HCT116 (cell line): ENCODE results near the gene PTPRZ1. TPM values are rescaled to one million over a fixed set of nuclear protein-coding genes. Genes with fewer than 3 reads are reported as not detected.

Experiments
- ATAC-seq: fragments of 200-7000 bp; cut with Tn5 transposase; 2 replicates; pipeline ENCODE4 v1.9.1; 2020; ENCODE audit warnings: mild to moderate bottlenecking, moderate library complexity
- BruUV-seq: library from RNA; stranded (reverse); fragments of 400-500 nt; replicated peaks from 2 replicates; lab custom pipeline; 2021; lab: Mats Ljungman, UMichigan
- CTCF ChIA-PET: fragments of 300-600 bp; sonication (Branson Sonifier 250); formaldehyde crosslinking; loops from one replicate; lab custom pipeline; 2021; ENCODE audit warnings: antibody characterized with exemption; lab: Charles Lee
- POLR2A ChIA-PET: fragments of 300-600, 350-600 bp; sonication (Branson Sonifier 250); formaldehyde crosslinking; loops from one replicate; lab custom pipeline; 2021; ENCODE audit warnings: antibody characterized with exemption; lab: Charles Lee
- RAD21 ChIA-PET, 2 experiments: fragments of 300-600 bp; sonication (Branson Sonifier 250); formaldehyde crosslinking; loops; one replicate each; lab custom pipeline; 2023; ENCODE audit warnings: low total read pairs in 2 of 2; ENCODE audit not compliant: uncharacterized antibody in 2 of 2, unreplicated experiment in 2 of 2, low non-redundant PET in 1 of 2; lab: Charles Lee
- DNase-seq: peaks from one replicate; pipeline ENCODE4 v3.0.0-alpha.2; 2010; ENCODE audit warnings: low read depth, low spot score
- H2AFZ ChIP-seq: fragments of 200-600 bp; shearing (Covaris generic), sonication (generic); 2 replicates; pipeline ENCODE4 v1.6.1; 2017; ENCODE audit warnings: low read depth, mixed run types, mixed read lengths, antibody characterized with exemption, low read length; ENCODE audit not compliant: poor library complexity, severe bottlenecking
- H3K27ac ChIP-seq: 2 replicates; pipeline ENCODE4 v1.5.1; 2012; ENCODE audit warnings: low read depth, low read length
- H3K27me3 ChIP-seq: fragments of 200-600 bp; sonication (generic); 2 replicates; pipeline ENCODE4 v1.6.1; 2016; ENCODE audit warnings: mixed run types, low read length, mixed read lengths; ENCODE audit not compliant: insufficient read depth
- H3K36me3 ChIP-seq, 2 experiments: fragments of 200-500 bp in 1 of 2; fragments of 200-600 bp in 1 of 2; sonication (Bioruptor generic) in 1 of 2; sonication (generic) in 1 of 2; 2 replicates each; pipeline versions ENCODE4 v1.5.1 to v1.6.1; 2014 to 2016; ENCODE audit warnings: low read length in 2 of 2, inconsistent platforms in 1 of 2, mixed read lengths in 1 of 2, mixed run types in 1 of 2; ENCODE audit not compliant: insufficient read depth in 2 of 2, control insufficient read depth in 1 of 2
- H3K4me1 ChIP-seq, 2 experiments: fragments of 200-600 bp in 1 of 2; sonication (generic) in 1 of 2; 2 replicates each; pipeline versions ENCODE4 v1.5.1 to v1.6.1; 2012 to 2017; ENCODE audit warnings: low read length in 2 of 2, inconsistent platforms in 1 of 2, mild to moderate bottlenecking in 1 of 2, mixed read lengths in 1 of 2, mixed run types in 1 of 2, moderate library complexity in 1 of 2; ENCODE audit not compliant: insufficient read depth in 2 of 2, control insufficient read depth in 1 of 2
- H3K4me2 ChIP-seq: fragments of 200-600 bp; sonication (generic); 2 replicates; pipeline ENCODE4 v1.6.1; 2017; ENCODE audit warnings: mixed run types, low read length, mixed read lengths
- H3K4me3 ChIP-seq, 2 experiments: fragments of 200-600 bp in 1 of 2; sonication (generic) in 1 of 2; replicated peaks in 1 of 2; 2 replicates each; pipeline ENCODE4 v1.5.1; 2011 to 2016; ENCODE audit warnings: low read length in 2 of 2, control low read depth in 1 of 2, low read depth in 1 of 2, mild to moderate bottlenecking in 1 of 2, mixed read lengths in 1 of 2, mixed run types in 1 of 2
- H3K79me2 ChIP-seq: fragments of 200-600 bp; sonication (generic); 2 replicates; pipeline ENCODE4 v1.6.1; 2017; ENCODE audit warnings: mild to moderate bottlenecking, mixed run types, low read length, moderate library complexity, mixed read lengths; ENCODE audit not compliant: insufficient read depth
- H3K9ac ChIP-seq: fragments of 200-600 bp; sonication (generic); 2 replicates; pipeline ENCODE4 v1.6.1; 2016; ENCODE audit warnings: low read length, mixed read lengths
- H3K9me2 ChIP-seq: fragments of 200-600 bp; sonication (generic), shearing (Covaris generic); 2 replicates; pipeline ENCODE4 v1.6.1; 2017; ENCODE audit warnings: mixed run types, mild to moderate bottlenecking, moderate library complexity; ENCODE audit not compliant: insufficient read depth
- H3K9me3 ChIP-seq, 2 experiments: fragments of 200-500 bp in 1 of 2; fragments of 200-600 bp in 1 of 2; sonication (Bioruptor generic) in 1 of 2; sonication (generic) in 1 of 2; 2 replicates each; pipeline ENCODE4 v1.6.1; 2014 to 2017; ENCODE audit warnings: low read length in 2 of 2, mixed read lengths in 2 of 2, inconsistent platforms in 1 of 2, low read depth in 1 of 2, mild to moderate bottlenecking in 1 of 2, mixed run types in 1 of 2, moderate library complexity in 1 of 2; ENCODE audit not compliant: control insufficient read depth in 1 of 2, insufficient read depth in 1 of 2
- H4K20me1 ChIP-seq: fragments of 200-600 bp; sonication (generic), shearing (Covaris generic); 2 replicates; pipeline ENCODE4 v1.6.1; 2017; ENCODE audit warnings: mixed run types, mild to moderate bottlenecking, moderate library complexity; ENCODE audit not compliant: insufficient read depth
- CEBPB ChIP-seq: IDR thresholded peaks from 2 replicates; pipeline ENCODE4 v1.6.1; 2012; ENCODE audit warnings: low read depth
- EZH2 ChIP-seq: fragments of 200-600 bp; sonication (generic); IDR thresholded peaks from 2 replicates; pipeline ENCODE4 v1.6.1; 2017; ENCODE audit warnings: antibody characterized with exemption, mixed run types
- EZH2phosphoT487 ChIP-seq: fragments of 200-600 bp; IDR thresholded peaks from 2 replicates; pipeline ENCODE4 v1.6.1; 2018; ENCODE audit warnings: antibody characterized with exemption, borderline replicate concordance
- JUND ChIP-seq: IDR thresholded peaks from 2 replicates; pipeline ENCODE4 v1.6.1; 2012
- POLR2A ChIP-seq: IDR thresholded peaks from 2 replicates; pipeline ENCODE4 v1.7.0; 2011; ENCODE audit warnings: borderline replicate concordance; ENCODE audit not compliant: insufficient read depth, insufficient read length; ENCODE audit errors: extremely low read depth
- SIN3A ChIP-seq: IDR thresholded peaks from 2 replicates; pipeline ENCODE4 v1.6.1; 2012; ENCODE audit warnings: low read depth
- SP1 ChIP-seq: IDR thresholded peaks from 2 replicates; pipeline ENCODE4 v1.6.1; 2012; ENCODE audit warnings: low read depth
- ZFX ChIP-seq: fragments of 450-650 bp; IDR thresholded peaks from 2 replicates; pipeline ENCODE4 v1.6.1; 2017
- intact Hi-C: fragments of 100-400 bp; cut with micrococcal nuclease; formaldehyde crosslinking; loops from 2 replicates; pipeline ENCODE4 v1.10.0; 2022
- total RNA-seq: library from RNA; stranded (reverse); gene quantifications from one replicate; pipeline ENCODE4 v1.2.1, GENCODE V29; 2021; ENCODE audit not compliant: unreplicated experiment

PTPRZ1 gene
- total RNA-seq, 1 experiment from 2014 or later = 0.25 TPM

DNA sequence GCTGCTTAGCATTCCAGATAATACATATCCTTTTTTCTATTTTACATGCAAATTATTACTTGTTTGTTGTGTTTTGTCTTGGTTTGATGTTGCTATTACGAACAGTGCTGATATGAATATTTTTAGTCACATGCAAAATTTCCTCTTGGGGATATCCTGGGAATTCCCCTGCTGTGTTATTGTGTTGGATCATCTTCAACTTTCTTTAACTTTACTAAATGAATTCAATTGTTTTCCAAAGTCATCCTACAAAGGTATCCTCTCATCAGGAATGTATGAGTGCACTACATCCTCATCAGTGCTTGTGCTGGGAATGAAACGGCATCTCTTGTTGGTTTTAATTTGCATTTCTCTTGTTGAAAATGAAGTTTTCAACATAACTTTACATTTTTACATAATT is 184.0 kb downstream of the PTPRZ1 start:
- RAD21 ChIA-PET = no interaction called here
- TF ChIP-seq EZH2phosphoT487 (no peak), POLR2A (no peak), ZFX (no peak), SIN3A (no peak), JUND (no peak), EZH2 (no peak), CEBPB (no peak)
- POLR2A ChIA-PET = no interaction called here
- H3K27me3 ChIP-seq = no peaks in the 10 kb centered on the region
- H3K36me3 ChIP-seq = no peaks in the 10 kb centered on the region
- no peak overlapping the region for H3K4me2 ChIP-seq
- H3K9ac ChIP-seq = no peak overlapping the region
- CTCF ChIA-PET = no interaction called here
- intact Hi-C loops = no loop called here
- no peaks in the 10 kb centered on the region for H3K9me3 ChIP-seq
- H3K27ac ChIP-seq = no peak overlapping the region
- DNase-seq (no peak), ATAC-seq (no peak)
- H2AFZ ChIP-seq = no peak overlapping the region
- H3K4me3 ChIP-seq = no peak overlapping the region
- BruUV-seq = no TSS peak
- H3K9me2 ChIP-seq = no peaks in the 10 kb centered on the region
- H4K20me1 ChIP-seq = no peaks in the 10 kb centered on the region
- no peaks in the 10 kb centered on the region for H3K79me2 ChIP-seq
- no peaks in the 10 kb centered on the region for H3K4me1 ChIP-seq

DNA sequence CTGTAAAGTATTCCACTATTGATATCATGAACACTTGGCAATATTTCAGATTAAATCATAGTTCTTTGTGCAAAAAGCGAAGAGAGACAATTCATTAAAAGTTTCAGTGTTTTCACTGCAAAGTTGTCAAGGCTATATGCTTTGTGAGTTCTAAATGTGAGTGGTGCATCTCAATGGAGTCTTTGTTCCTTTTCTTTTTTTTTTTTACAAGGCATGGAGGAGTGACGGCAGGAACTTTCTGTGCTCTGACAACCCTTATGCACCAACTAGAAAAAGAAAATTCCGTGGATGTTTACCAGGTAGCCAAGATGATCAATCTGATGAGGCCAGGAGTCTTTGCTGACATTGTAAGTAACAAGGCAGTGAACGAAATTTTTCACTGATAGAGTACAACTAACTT is 186.6 kb downstream of the PTPRZ1 start:
- Histone ChIP-seq H3K27me3 (no peaks in the 10 kb centered on the region), H4K20me1 (no peaks in the 10 kb centered on the region), H3K79me2 (no peaks in the 10 kb centered on the region), H2AFZ (no peak overlapping the region), H3K36me3 (no peaks in the 10 kb centered on the region), H3K9ac (no peak overlapping the region), H3K4me3 (no peak overlapping the region), H3K9me2 (no peaks in the 10 kb centered on the region), H3K9me3 (no peaks in the 10 kb centered on the region), H3K4me1 (no peaks in the 10 kb centered on the region), H3K4me2 (no peak overlapping the region), H3K27ac (no peak overlapping the region)
- no TSS peak for BruUV-seq
- ATAC-seq = no peak
- ChIA-PET CTCF (no interaction called here), POLR2A (no interaction called here), RAD21 (no interaction called here)
- DNase-seq = no peak
- no peak for TF ChIP-seq SP1
- intact Hi-C loops = no loop called here
